Adrenal gland (tissue), 12 donors: ENCODE measurements around the gene TMC2. TPM values are rescaled to one million over a fixed set of nuclear protein-coding genes. Genes with fewer than 3 reads are reported as not detected.

Source experiments
- DNase-seq, 7 donors: peaks; one replicate each; pipeline ENCODE4 v3.0.0-alpha.2; 2019 to 2020
- H3K27ac ChIP-seq, 5 donors: fragments of 200-600 bp; sonication (generic) in 4 of 5; 1 replicate in 3 of 5; 2 replicates in 2 of 5; pipeline versions ENCODE4 v1.5.1 to v1.8.0; 2016 to 2020; ENCODE audit warnings: mild to moderate bottlenecking in 1 of 5
- H3K27me3 ChIP-seq: fragments of 200-600 bp; 2 replicates; pipeline ENCODE4 v1.8.0; 2021
- H3K36me3 ChIP-seq, 2 donors: fragments of 200-600 bp; replicated peaks in 1 of 2; 1 replicate in 1 of 2; 2 replicates in 1 of 2; pipeline versions ENCODE4 v1.5.1 to v1.8.0; 2018 to 2022
- H3K4me1 ChIP-seq, 2 donors: fragments of 200-600 bp; replicated peaks in 1 of 2; 1 replicate in 1 of 2; 2 replicates in 1 of 2; pipeline versions ENCODE4 v1.5.1 to v1.8.0; 2018 to 2021
- H3K4me3 ChIP-seq, 4 donors: fragments of 200-600 bp; sonication (generic) in 3 of 4; one replicate each; pipeline ENCODE4 v1.5.1; 2016 to 2018
- H3K9me3 ChIP-seq, 3 donors: fragments of 200-600 bp; sonication (generic) in 1 of 3; replicated peaks in 1 of 3; 1 replicate in 2 of 3; 2 replicates in 1 of 3; pipeline versions ENCODE4 v1.5.1 to v1.8.0; 2016 to 2021
- CTCF ChIP-seq, 6 experiments: fragments of 450-650 bp in 4 of 6; fragments of 200-600 bp in 2 of 6; sonication (generic) in 1 of 6; IDR thresholded peaks; 1 replicate in 5 of 6; 2 replicates in 1 of 6; pipeline versions ENCODE4 v1.5.1 to v1.8.0; 2016 to 2021; ENCODE audit warnings: antibody characterized with exemption in 6 of 6, mild to moderate bottlenecking in 2 of 6, moderate library complexity in 1 of 6
- POLR2A ChIP-seq, 2 donors: fragments of 450-650 bp; IDR thresholded peaks; one replicate each; pipeline ENCODE4 v1.6.1; 2017; ENCODE audit warnings: antibody characterized with exemption in 2 of 2, mild to moderate bottlenecking in 2 of 2, moderate library complexity in 1 of 2
- WGBS, 4 donors: extraction: QIAGEN DNeasy Blood & Tissue Kit in 2 of 4; methylation state at CpG; one replicate each; pipeline versions ENCODE4 v1.1.5 to v1.1.7; 2013 to 2017; 5-methylcytosine and 5-hydroxymethylcytosine counted together
- intact Hi-C, 2 donors: fragments of 100-400 bp; cut with DNase I; formaldehyde crosslinking; loops; one replicate each; pipeline versions ENCODE4 v1.14.1 to v1.15.0; 2022 to 2023
- polyA plus RNA-seq, 3 donors: library from polyadenylated mRNA; stranded (reverse); fragments of 200-250 nt in 2 of 3; fragments of 350-450 nt in 1 of 3; fragmentation: Illumina TruSeq in 1 of 3; extraction: RNeasy Lipid Tissue Mini Kit (QIAGEN cat#74804) in 1 of 3; gene quantifications; one replicate each; pipeline ENCODE4 v1.2.3, GENCODE V29; 2013 to 2014
- total RNA-seq, 9 donors: library from RNA; depleted of rRNA in 4 of 9; stranded (reverse); fragments of >200 nt in 4 of 9; fragments of 120-200 nt in 1 of 9; fragmentation: NEBNext Ultra II Directional in 1 of 9; extraction: Animal tissue kit (Norgen Biotek cat#: 25700) in 1 of 9; gene quantifications; one replicate each; pipeline versions ENCODE4 v1.1.0 to v1.2.4, GENCODE V29; 2013 to 2023
- donor health status: healthy with polysubstance abuse.
- donor health status: Bipolar disorder and iron deficiency.
- donor health status: DM: yes; HTN: yes; CAD: no.
- donor health status: DM: no; HTN: no; CAD: no.
- donor health status: DM: no; HTN: no; CAD: no.
- donor health status: DM: yes; HTN: yes; CAD: no.

Gene TMC2
- total and polyA plus RNA-seq, 12 donors = 0.11 to 1.3 (median 0.42) TPM; not detected in 7

DNA sequence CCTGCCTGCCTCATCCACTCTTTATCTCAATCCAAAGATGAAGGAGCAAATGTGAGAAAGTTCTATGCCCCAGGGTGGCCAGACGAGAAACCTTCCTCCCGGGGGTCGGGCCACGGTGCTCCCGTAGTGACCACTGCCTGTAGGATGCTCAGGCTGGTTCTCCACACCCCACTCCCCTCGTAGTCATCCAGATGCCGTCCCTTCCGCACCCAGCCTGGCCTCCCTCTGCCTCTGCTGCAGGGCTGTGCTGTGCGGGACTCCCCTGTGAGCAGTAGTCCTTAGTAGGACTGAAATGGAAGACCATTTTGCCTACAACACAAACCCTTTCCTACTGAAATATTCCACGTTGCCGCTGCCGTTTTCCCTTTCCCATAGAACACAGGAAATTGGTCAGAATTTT lies 2.0 kb downstream of the TMC2 start:
- H3K4me1 ChIP-seq = peaks cover 0 to 3% of the 10 kb centered on the region in 2 donors
- H3K36me3 ChIP-seq = no peaks in the 10 kb centered on the region
- H3K27me3 ChIP-seq = no peaks in the 10 kb centered on the region
- no peaks in the 10 kb centered on the region for H3K9me3 ChIP-seq
- WGBS, 4 donors = 74 to 83% (median 79%) methylated on average over 12 of the region's 12 CpGs
- H3K27ac ChIP-seq = no peak overlapping the region
- intact Hi-C loops = no loop called here
- H3K4me3 ChIP-seq = no peak overlapping the region
- TF ChIP-seq POLR2A (IDR thresholded peaks at IDR 0.05) (no peak), CTCF (IDR thresholded peaks at IDR 0.05) (no peak)
- DNase-seq = no peak

DNA sequence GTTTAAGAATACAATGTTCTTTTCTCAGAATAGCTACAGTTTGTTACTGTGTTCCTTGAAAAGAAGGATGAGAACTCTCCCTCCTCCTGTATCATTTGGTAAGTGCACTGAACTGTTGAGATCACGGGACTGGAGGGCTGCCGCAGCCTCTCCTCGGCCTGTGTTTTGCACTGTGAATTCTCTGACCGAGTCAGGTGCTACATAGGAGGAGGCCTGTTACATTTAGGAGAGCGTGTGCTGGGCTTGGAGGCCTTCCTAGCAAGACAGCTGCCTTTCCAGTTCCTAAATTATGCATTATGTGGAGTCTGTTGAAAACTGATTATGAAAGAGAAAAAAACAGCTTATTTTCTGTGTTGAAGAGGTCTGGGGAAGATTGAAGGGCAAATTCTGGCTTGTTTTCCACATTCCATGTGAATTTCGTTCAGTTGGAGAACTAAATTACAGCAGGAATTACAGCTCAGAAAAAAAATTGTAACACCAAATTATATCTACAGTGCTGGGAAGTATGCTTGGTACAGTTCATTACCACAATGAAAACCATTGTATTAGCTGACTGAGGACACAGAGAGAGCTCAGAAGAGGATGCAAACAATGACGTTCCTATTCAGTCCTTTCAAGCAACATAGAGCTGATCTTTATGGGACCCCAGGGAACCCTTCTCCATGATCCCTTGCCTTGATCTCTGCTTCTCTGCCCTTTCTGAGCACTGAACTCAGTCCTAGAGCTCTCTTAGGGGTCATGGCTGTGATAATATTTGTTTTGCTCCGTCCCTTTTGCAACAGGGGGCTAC lies 2.8 kb downstream of the TMC2 start:
- Histone ChIP-seq H3K27me3 (no peaks in the 10 kb centered on the region), H3K4me1 (peaks cover 0 to 3% of the 10 kb centered on the region in 2 donors), H3K4me3 (no peak overlapping the region), H3K27ac (no peak overlapping the region), H3K9me3 (no peaks in the 10 kb centered on the region), H3K36me3 (no peaks in the 10 kb centered on the region)
- WGBS, 4 donors = 40 to 61% (median 46%) methylated on average over 7 to 8 of the region's 8 CpGs
- TF ChIP-seq CTCF (IDR thresholded peaks at IDR 0.05) (no peak), POLR2A (IDR thresholded peaks at IDR 0.05) (no peak)
- no peak for DNase-seq
- intact Hi-C loops = no loop called here

GRCh38 chr20:2541940-2542339 lies 5.6 kb downstream of the TMC2 start:
- peaks cover 0 to 3% of the 10 kb centered on the region in 2 donors for H3K4me1 ChIP-seq
- WGBS, 4 donors = 73 to 78% (median 76%) methylated on average over 2 of the region's 2 CpGs
- intact Hi-C loops = no loop called here
- TF ChIP-seq POLR2A (IDR thresholded peaks at IDR 0.05) (no peak), CTCF (IDR thresholded peaks at IDR 0.05) (no peak)
- no peak overlapping the region for H3K27ac ChIP-seq
- H3K36me3 ChIP-seq = no peaks in the 10 kb centered on the region
- DNase-seq = no peak
- no peak overlapping the region for H3K4me3 ChIP-seq
- no peaks in the 10 kb centered on the region for H3K9me3 ChIP-seq
- H3K27me3 ChIP-seq = no peaks in the 10 kb centered on the region

GRCh38 chr20:2542361-2542760 lies 6.0 kb downstream of the TMC2 start:
- Histone ChIP-seq H3K27ac (no peak overlapping the region), H3K9me3 (no peaks in the 10 kb centered on the region), H3K4me1 (peaks cover 0 to 3% of the 10 kb centered on the region in 2 donors), H3K36me3 (no peaks in the 10 kb centered on the region), H3K27me3 (no peaks in the 10 kb centered on the region), H3K4me3 (no peak overlapping the region)
- intact Hi-C loops = no loop called here
- 66 to 79% (median 75%) methylated on average over 4 of the region's 4 CpGs for WGBS, 4 donors
- no peak for TF ChIP-seq POLR2A (IDR thresholded peaks at IDR 0.05)
- no peak for TF ChIP-seq CTCF (IDR thresholded peaks at IDR 0.05)
- no peak for DNase-seq
